ENCODE measurements around the gene CCL3.

Gene CCL3

DNA sequence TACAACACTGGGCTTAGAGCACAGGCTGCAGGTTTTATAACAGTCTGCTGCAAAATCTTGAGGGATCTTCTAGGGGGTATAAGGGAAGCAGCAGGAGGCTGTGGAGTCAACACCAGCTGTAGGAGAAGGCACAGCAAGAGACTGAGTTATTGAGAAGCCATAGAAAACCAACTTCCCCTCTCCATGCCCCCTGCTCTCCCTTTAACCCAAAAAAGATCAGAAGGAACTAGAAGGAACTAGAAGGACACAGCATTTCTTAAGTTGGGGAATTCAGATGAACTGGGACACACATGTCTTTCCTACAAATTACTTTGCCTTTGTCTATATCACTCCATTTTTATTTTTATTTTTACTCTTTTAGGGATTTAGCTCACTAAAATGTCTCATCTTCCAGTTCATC lies 32.0 kb downstream of the CCL3 start:
- H3K4me3 ChIP-seq (ENCODE audit: low read depth, low read length), result no peak overlapping the region
- in situ Hi-C loops (cut with HindIII; ENCODE audit: low sequenced_read_pairs), result no loop called here
- TF ChIP-seq, protein P1, sequence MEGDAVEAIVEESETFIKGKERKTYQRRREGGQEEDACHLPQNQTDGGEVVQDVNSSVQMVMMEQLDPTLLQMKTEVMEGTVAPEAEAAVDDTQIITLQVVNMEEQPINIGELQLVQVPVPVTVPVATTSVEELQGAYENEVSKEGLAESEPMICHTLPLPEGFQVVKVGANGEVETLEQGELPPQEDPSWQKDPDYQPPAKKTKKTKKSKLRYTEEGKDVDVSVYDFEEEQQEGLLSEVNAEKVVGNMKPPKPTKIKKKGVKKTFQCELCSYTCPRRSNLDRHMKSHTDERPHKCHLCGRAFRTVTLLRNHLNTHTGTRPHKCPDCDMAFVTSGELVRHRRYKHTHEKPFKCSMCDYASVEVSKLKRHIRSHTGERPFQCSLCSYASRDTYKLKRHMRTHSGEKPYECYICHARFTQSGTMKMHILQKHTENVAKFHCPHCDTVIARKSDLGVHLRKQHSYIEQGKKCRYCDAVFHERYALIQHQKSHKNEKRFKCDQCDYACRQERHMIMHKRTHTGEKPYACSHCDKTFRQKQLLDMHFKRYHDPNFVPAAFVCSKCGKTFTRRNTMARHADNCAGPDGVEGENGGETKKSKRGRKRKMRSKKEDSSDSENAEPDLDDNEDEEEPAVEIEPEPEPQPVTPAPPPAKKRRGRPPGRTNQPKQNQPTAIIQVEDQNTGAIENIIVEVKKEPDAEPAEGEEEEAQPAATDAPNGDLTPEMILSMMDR (IDR thresholded peaks at IDR 0.05; ENCODE audit: low read depth, low read length), result no peak
- no peak for DNase-seq (ENCODE audit: low read depth, low spot score)

DNA sequence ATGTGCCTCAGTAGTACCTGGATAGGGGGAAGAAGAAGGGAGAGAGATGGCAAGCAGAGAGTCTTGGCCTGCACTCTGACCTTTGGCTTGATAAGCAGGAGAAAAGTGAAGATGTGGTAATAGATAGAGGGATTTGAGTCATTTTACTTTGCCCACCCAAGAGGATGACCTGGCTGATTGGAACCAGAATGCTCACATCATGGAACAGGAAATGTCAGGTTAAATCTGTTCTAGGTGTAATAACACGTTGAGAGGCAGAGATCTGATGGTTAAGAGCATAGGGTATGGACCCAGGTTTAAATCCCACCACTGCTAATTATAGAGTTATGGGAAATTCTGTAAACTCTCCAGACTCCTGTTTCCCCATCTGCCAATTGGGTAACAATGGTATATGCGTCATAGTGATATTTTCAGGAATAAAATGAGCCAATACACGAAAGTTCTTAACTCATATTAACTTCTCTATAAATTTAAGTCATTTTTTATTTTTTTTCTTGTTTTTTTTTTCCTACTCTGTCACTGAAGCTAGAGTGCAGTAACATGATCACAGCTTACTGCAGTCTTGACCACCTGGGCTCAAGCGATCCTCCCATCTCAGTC lies 33.9 kb downstream of the CCL3 start:
- TF ChIP-seq, protein P1 (IDR thresholded peaks at IDR 0.05; ENCODE audit: low read depth, low read length), result no peak
- in situ Hi-C loops (cut with HindIII; ENCODE audit: low sequenced_read_pairs), result no loop called here
- H3K4me3 ChIP-seq (ENCODE audit: low read depth, low read length), result no peak overlapping the region
- no peak for DNase-seq (ENCODE audit: low read depth, low spot score)

DNA sequence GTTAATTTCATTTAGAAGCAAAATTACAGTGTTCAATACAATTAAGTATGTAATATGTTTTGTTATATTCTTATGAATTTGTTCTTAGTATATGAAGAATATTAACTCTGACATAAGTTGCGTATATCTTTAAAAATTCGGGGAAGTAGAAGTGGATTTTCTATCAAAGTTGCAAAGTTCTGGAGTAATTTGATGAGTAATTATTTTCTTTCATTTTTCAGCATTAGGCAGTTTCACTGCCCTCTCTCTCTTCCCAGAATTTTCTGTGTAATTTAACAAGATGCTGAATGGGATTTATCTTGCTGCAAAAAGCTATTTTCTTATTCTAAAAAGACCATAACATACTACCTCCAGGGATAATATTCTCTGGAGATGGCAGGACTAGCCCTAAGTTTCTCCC lies 34.8 kb downstream of the CCL3 start:
- no peak for DNase-seq (ENCODE audit: low read depth, low spot score)
- H3K4me3 ChIP-seq (ENCODE audit: low read depth, low read length), result no peak overlapping the region
- in situ Hi-C loops (cut with HindIII; ENCODE audit: low sequenced_read_pairs), result no loop called here
- TF ChIP-seq, protein P1 (IDR thresholded peaks at IDR 0.05; ENCODE audit: low read depth, low read length), result no peak

DNA sequence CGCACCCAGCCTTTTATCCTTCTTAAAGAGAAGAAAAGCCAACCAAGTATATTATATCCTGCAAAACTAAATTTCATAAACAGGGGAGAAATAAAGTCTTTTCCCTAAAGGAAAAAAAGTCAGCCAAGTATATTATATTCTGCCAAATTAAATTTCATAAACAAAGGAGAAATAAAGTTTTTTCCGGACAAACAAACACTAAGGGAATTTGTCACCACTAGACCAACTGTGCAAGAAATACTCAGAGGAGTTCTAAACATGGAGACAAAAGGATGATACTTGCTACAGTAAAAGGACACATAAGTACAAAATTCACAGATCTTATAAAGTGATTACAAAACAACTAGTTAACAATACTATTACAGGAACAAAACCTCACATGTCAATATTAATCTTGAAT lies 40.3 kb downstream of the CCL3 start:
- H3K4me3 ChIP-seq (ENCODE audit: low read depth, low read length), result no peak overlapping the region
- no peak for DNase-seq (ENCODE audit: low read depth, low spot score)
- TF ChIP-seq, protein P1 (IDR thresholded peaks at IDR 0.05; ENCODE audit: low read depth, low read length), result no peak
- in situ Hi-C loops (cut with HindIII; ENCODE audit: low sequenced_read_pairs), result no loop called here

DNA sequence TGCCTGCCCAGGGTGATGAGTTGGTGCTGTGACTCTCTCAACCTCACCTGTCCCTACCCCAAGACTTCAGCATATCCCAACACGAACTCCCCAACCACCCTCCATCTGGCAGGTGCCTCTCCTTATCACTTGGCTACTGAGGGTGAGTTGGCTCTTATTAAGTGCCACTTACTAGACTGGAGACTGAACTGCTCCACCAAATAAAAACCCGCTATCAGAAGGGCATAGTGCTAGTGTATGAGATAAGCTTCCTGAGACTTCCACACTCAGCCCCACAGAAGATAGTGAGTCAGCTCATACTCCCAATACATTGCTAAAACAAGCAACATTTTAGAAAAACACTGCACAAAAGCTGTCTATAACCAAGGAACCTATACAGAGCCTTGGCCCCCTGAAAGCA lies 41.9 kb downstream of the CCL3 start:
- H3K4me3 ChIP-seq (ENCODE audit: low read depth, low read length), result no peak overlapping the region

More for the DNA sequence above, 41.9 kb downstream of the CCL3 start:
- TF ChIP-seq, protein P1 (IDR thresholded peaks at IDR 0.05; ENCODE audit: low read depth, low read length), result no peak
- no peak for DNase-seq (ENCODE audit: low read depth, low spot score)
- in situ Hi-C loops (cut with HindIII; ENCODE audit: low sequenced_read_pairs), result no loop called here
